Mammary epithelial cell (primary cell): ENCODE measurements around the gene SNTG2.

Source experiments
- EZH2 ChIP-seq: IDR thresholded peaks from 2 replicates; pipeline ENCODE4 v1.6.1; 2012; ENCODE audit warnings: low read length, inconsistent platforms, borderline replicate concordance
- TF ChIP-seq, protein P1 (sequence below), 2 donors: IDR thresholded peaks in 1 of 2; conservative IDR thresholded peaks in 1 of 2; 2 replicates each; pipeline ENCODE4 v1.5.1; 2011 to 2012; ENCODE audit warnings: inconsistent platforms in 2 of 2, low read length in 2 of 2, mild to moderate bottlenecking in 2 of 2, control low read depth in 1 of 2, low read depth in 1 of 2; ENCODE audit not compliant: insufficient read depth in 1 of 2; ENCODE audit errors: extremely low read depth in 1 of 2

DNA sequence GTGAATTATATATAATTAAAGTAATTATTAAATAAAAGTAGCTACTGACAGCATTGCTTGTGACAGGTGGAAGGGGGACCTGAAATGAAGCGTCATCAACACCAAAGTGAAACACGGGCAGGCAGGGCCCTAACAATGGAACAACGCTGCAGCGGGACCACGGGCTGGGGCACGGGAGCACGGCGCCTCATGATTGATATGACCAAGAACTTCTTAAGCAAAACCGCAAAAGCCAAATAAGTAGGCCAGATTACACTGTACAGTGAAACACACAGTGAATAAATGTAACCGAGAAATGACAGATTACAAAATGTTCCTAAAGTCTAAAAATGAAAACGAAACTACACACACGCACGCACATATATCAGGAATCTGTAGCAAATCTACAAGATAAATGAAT is 81.4 kb downstream of the SNTG2 start:
- TF ChIP-seq, protein P1, sequence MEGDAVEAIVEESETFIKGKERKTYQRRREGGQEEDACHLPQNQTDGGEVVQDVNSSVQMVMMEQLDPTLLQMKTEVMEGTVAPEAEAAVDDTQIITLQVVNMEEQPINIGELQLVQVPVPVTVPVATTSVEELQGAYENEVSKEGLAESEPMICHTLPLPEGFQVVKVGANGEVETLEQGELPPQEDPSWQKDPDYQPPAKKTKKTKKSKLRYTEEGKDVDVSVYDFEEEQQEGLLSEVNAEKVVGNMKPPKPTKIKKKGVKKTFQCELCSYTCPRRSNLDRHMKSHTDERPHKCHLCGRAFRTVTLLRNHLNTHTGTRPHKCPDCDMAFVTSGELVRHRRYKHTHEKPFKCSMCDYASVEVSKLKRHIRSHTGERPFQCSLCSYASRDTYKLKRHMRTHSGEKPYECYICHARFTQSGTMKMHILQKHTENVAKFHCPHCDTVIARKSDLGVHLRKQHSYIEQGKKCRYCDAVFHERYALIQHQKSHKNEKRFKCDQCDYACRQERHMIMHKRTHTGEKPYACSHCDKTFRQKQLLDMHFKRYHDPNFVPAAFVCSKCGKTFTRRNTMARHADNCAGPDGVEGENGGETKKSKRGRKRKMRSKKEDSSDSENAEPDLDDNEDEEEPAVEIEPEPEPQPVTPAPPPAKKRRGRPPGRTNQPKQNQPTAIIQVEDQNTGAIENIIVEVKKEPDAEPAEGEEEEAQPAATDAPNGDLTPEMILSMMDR (conservative IDR thresholded peaks at IDR 0.05 in 1 of 2, IDR thresholded peaks at IDR 0.05 in 1 of 2; ENCODE audit: extremely low read depth in 1 of 2, insufficient read depth in 1 of 2, low read depth in 1 of 2, low read length in 2 of 2): no peak
- no peak for TF ChIP-seq EZH2
